HG02610 (cell line): ENCODE results near the gene ABCC4.
"Not testable (repeated sequence)": the region's sequence is repeated elsewhere in the genome, so short reads cannot be mapped to it uniquely, and the experiment has no call there.

Experiments used
- ATAC-seq: cut with Tn5 transposase; IDR thresholded peaks from one replicate; pipeline ENCODE4 v1.9.1; 2021; ENCODE audit warnings: mild to moderate bottlenecking, moderate library complexity; ENCODE audit not compliant: unreplicated experiment

ABCC4 gene

GRCh38 chr13:95300625-95301182 is 547 bp downstream of the ABCC4 start:
- peak; percentile 39 for ATAC-seq

GRCh38 chr13:95298971-95299621 is 2.2 kb downstream of the ABCC4 start:
- no peak for ATAC-seq

- ATAC-seq, result no peak
Observed at GRCh38 chr13:95298169-95298965, 2.9 kb downstream of the ABCC4 start.

GRCh38 chr13:95296326-95296925 is 4.8 kb downstream of the ABCC4 start:
- no peak for ATAC-seq

GRCh38 chr13:95295026-95295425 is 6.2 kb downstream of the ABCC4 start:
- ATAC-seq, result no peak

- no peak for ATAC-seq
Observed at GRCh38 chr13:95292622-95293021, 8.6 kb downstream of the ABCC4 start.

- ATAC-seq, result not testable (repeated sequence)
Observed at GRCh38 chr13:95289901-95290300, 11.3 kb downstream of the ABCC4 start.

GRCh38 chr13:95289020-95289444 is 12.2 kb downstream of the ABCC4 start:
- no peak for ATAC-seq

- ATAC-seq, result no peak
Observed at GRCh38 chr13:95284436-95284835, 16.8 kb downstream of the ABCC4 start.

GRCh38 chr13:95279016-95279415 is 22.2 kb downstream of the ABCC4 start:
- no peak for ATAC-seq

- no peak for ATAC-seq
Observed at GRCh38 chr13:95276037-95276505, 25.2 kb downstream of the ABCC4 start.

- no peak for ATAC-seq
Observed at GRCh38 chr13:95275322-95276036, 25.8 kb downstream of the ABCC4 start.

GRCh38 chr13:95273592-95274132 is 27.6 kb downstream of the ABCC4 start:
- not testable (repeated sequence) for ATAC-seq

GRCh38 chr13:95272076-95272475 is 29.2 kb downstream of the ABCC4 start:
- not testable (repeated sequence) for ATAC-seq

GRCh38 chr13:95269756-95270155 is 31.5 kb downstream of the ABCC4 start:
- ATAC-seq, result no peak

- ATAC-seq, result not testable (repeated sequence)
Observed at GRCh38 chr13:95268343-95269065, 32.7 kb downstream of the ABCC4 start.

- no peak for ATAC-seq
Observed at GRCh38 chr13:95267662-95268342, 33.4 kb downstream of the ABCC4 start.

GRCh38 chr13:95264225-95264624 is 37.0 kb downstream of the ABCC4 start:
- no peak for ATAC-seq

GRCh38 chr13:95262837-95263384 is 38.3 kb downstream of the ABCC4 start:
- no peak for ATAC-seq
